GM10248 (cell line): ENCODE measurements around the gene C3orf70.

Source experiments
- CTCF ChIA-PET: fragments of 300-600 bp; sonication (Branson Sonifier 250); formaldehyde crosslinking; extraction: SDS; loops from one replicate; lab custom pipeline; 2021; ENCODE audit warnings: antibody characterized with exemption; lab: Yijun Ruan, JAX
- POLR2A ChIA-PET: fragments of 350-650 bp; sonication (Branson Sonifier 250); formaldehyde crosslinking; extraction: SDS; loops from one replicate; lab custom pipeline; 2020; ENCODE audit warnings: antibody characterized with exemption; lab: Yijun Ruan, JAX
- DNase-seq: peaks from one replicate; pipeline ENCODE4 v3.0.0; 2012; ENCODE audit errors: extremely low spot score
- CTCF ChIP-seq: IDR thresholded peaks from 2 replicates; pipeline ENCODE4 v1.5.1; 2012; ENCODE audit warnings: mild to moderate bottlenecking, low read depth; ENCODE audit errors: extremely low read depth, missing control alignments, control extremely low read depth

C3orf70 gene

GRCh38 chr3:185029086-185029485, 123.8 kb downstream of the C3orf70 start:
- DNase-seq: no peak
- TF ChIP-seq CTCF: no peak
- POLR2A ChIA-PET: no interaction called here
- CTCF ChIA-PET: interaction anchor here (1.3 to 2.1 kb wide), 2 partner anchors 14 to 23 kb away, joined by 4 to 5 read pairs; no protein-coding TSS in a partner anchor

GRCh38 chr3:185028121-185028520, 124.7 kb downstream of the C3orf70 start:
- ChIA-PET POLR2A (no interaction called here), CTCF (interaction anchor here (2.1 kb wide), 1 partner anchor 13 kb away, joined by 5 read pairs; no protein-coding TSS in a partner anchor)
- TF ChIP-seq CTCF: no peak
- DNase-seq: no peak
